ENCODE data around the gene CNTNAP5. TPM values are rescaled to one million over a fixed set of nuclear protein-coding genes. Genes with fewer than 3 reads are reported as not detected.

CNTNAP5 gene
- total and polyA plus RNA-seq, 2 donors (not counting 3 experiments of a cell fraction or from before 2014, with no cell fraction given): not detected

- Histone ChIP-seq H3K4me2 (ENCODE audit: insufficient read depth, low read length) (no peak overlapping the region), H3K9me1 (replicated peaks; ENCODE audit: control insufficient read depth, extremely low read depth, insufficient read depth, low read length) (no peaks in the 10 kb centered on the region), H3K27me3 (ENCODE audit: control insufficient read depth in 2 of 2, insufficient read depth in 2 of 2, low read length in 2 of 2) (no peaks in the 10 kb centered on the region), H3K9me3 (replicated peaks; ENCODE audit: control insufficient read depth, insufficient read depth, low read length) (no peaks in the 10 kb centered on the region), H3K27ac (ENCODE audit: insufficient read depth, low read depth, low read length) (no peak overlapping the region), H3K4me1 (ENCODE audit: control insufficient read depth, extremely low read depth, insufficient read depth, low read length) (no peaks in the 10 kb centered on the region), H3K4me3 (replicated peaks in 1 of 3; ENCODE audit: insufficient read depth in 1 of 3, low read depth in 1 of 3, low read length in 3 of 3) (no peak overlapping the region), H3K36me3 (ENCODE audit: control insufficient read depth in 2 of 2, extremely low read depth in 1 of 2, insufficient read depth in 2 of 2, low read length in 2 of 2) (no peaks in the 10 kb centered on the region), H3K9ac (replicated peaks; ENCODE audit: extremely low read depth, insufficient read depth, low read length) (no peak overlapping the region), H3K79me2 (ENCODE audit: control insufficient read depth, insufficient read depth, low read length) (no peaks in the 10 kb centered on the region), H4K20me1 (replicated peaks; ENCODE audit: control insufficient read depth, extremely low read depth, insufficient read depth, low read length) (no peaks in the 10 kb centered on the region), H2AFZ (ENCODE audit: low read depth, low read length) (no peak overlapping the region)
- ChIA-PET CTCF (no interaction called here), POLR2A (no interaction called here)
- dilution Hi-C loops (cut with MboI; ENCODE audit: extremely low pct_ligation_motif_present, low sequenced_read_pairs): no loop called here
- no TSS peak for BruUV-seq (replicated peaks)
- no peak for TF ChIP-seq EZH2 (IDR thresholded peaks at IDR 0.05; ENCODE audit: borderline replicate concordance, low read depth, low read length, severe bottlenecking)
- no peak for FAIRE-seq
- no peak for DNase-seq (ENCODE audit: low read depth, low spot score)
- intact Hi-C loops (cut with micrococcal nuclease): no loop called here
These were observed 63.5 kb downstream of the CNTNAP5 start for GRCh38 chr2:124088616-124089015.

- FAIRE-seq: no peak
- intact Hi-C loops (cut with micrococcal nuclease) (no loop called here), dilution Hi-C loops (cut with MboI; ENCODE audit: extremely low pct_ligation_motif_present, low sequenced_read_pairs) (no loop called here)
- BruUV-seq (replicated peaks): no TSS peak
- Histone ChIP-seq H3K9me1 (replicated peaks; ENCODE audit: control insufficient read depth, extremely low read depth, insufficient read depth, low read length) (no peaks in the 10 kb centered on the region), H3K4me2 (ENCODE audit: insufficient read depth, low read length) (no peak overlapping the region), H3K36me3 (ENCODE audit: control insufficient read depth in 2 of 2, extremely low read depth in 1 of 2, insufficient read depth in 2 of 2, low read length in 2 of 2) (no peaks in the 10 kb centered on the region), H2AFZ (ENCODE audit: low read depth, low read length) (no peak overlapping the region), H3K4me1 (ENCODE audit: control insufficient read depth, extremely low read depth, insufficient read depth, low read length) (no peaks in the 10 kb centered on the region), H3K27me3 (ENCODE audit: control insufficient read depth in 2 of 2, insufficient read depth in 2 of 2, low read length in 2 of 2) (no peaks in the 10 kb centered on the region), H3K27ac (ENCODE audit: insufficient read depth, low read depth, low read length) (no peak overlapping the region), H4K20me1 (replicated peaks; ENCODE audit: control insufficient read depth, extremely low read depth, insufficient read depth, low read length) (no peaks in the 10 kb centered on the region), H3K79me2 (ENCODE audit: control insufficient read depth, insufficient read depth, low read length) (no peaks in the 10 kb centered on the region), H3K9ac (replicated peaks; ENCODE audit: extremely low read depth, insufficient read depth, low read length) (no peak overlapping the region), H3K4me3 (replicated peaks in 1 of 3; ENCODE audit: insufficient read depth in 1 of 3, low read depth in 1 of 3, low read length in 3 of 3) (no peak overlapping the region), H3K9me3 (replicated peaks; ENCODE audit: control insufficient read depth, insufficient read depth, low read length) (no peaks in the 10 kb centered on the region)
- no peak for TF ChIP-seq FOS (IDR thresholded peaks at IDR 0.05; ENCODE audit: borderline replicate concordance, insufficient read depth, low read length)
- TF ChIP-seq GATA2 (IDR thresholded peaks at IDR 0.05; ENCODE audit: insufficient read depth, insufficient read length, low read depth, low read length): no peak
- TF ChIP-seq CTCF (IDR thresholded peaks at IDR 0.05; ENCODE audit: extremely low read depth in 1 of 2, insufficient read depth in 1 of 2, low read depth in 1 of 2, low read length in 2 of 2): no peak
- TF ChIP-seq MYC (IDR thresholded peaks at IDR 0.05; ENCODE audit: low read depth, low read length): no peak
- no peak for TF ChIP-seq POLR2A (IDR thresholded peaks at IDR 0.05; ENCODE audit: low read depth, low read length)
- no peak for TF ChIP-seq MAX (IDR thresholded peaks at IDR 0.05; ENCODE audit: insufficient read depth, insufficient read length)
- TF ChIP-seq EZH2 (IDR thresholded peaks at IDR 0.05; ENCODE audit: borderline replicate concordance, low read depth, low read length, severe bottlenecking): no peak
- TF ChIP-seq POLR2AphosphoS5 (IDR thresholded peaks at IDR 0.05; ENCODE audit: insufficient read depth, low read depth, low read length): no peak
- TF ChIP-seq JUN (IDR thresholded peaks at IDR 0.05; ENCODE audit: borderline replicate concordance, insufficient read depth, insufficient read length, low read depth): no peak
- CTCF ChIA-PET: no interaction called here
- no peak for DNase-seq (ENCODE audit: low read depth, low spot score)
- POLR2A ChIA-PET: no interaction called here
These were observed 66.6 kb downstream of the CNTNAP5 start for GRCh38 chr2:124091721-124092120.

Measured in endothelial cell of umbilical vein (primary cell).